Testis (tissue), 2 donors: ENCODE measurements around the gene ULK4.

ENCODE experiments used
- POLR2A ChIP-seq: fragments of 450-650 bp; IDR thresholded peaks from one replicate; pipeline ENCODE4 v1.6.1; 2017; ENCODE audit warnings: antibody characterized with exemption, mild to moderate bottlenecking, moderate library complexity
- TF ChIP-seq, protein P1 (sequence below), 3 experiments: fragments of 450-650 bp in 2 of 3; fragments of 200-600 bp in 1 of 3; sonication (generic) in 1 of 3; IDR thresholded peaks; one replicate each; pipeline ENCODE4 v1.5.1; 2016 to 2019; ENCODE audit warnings: antibody characterized with exemption in 3 of 3, mild to moderate bottlenecking in 2 of 3, moderate library complexity in 1 of 3

DNA sequence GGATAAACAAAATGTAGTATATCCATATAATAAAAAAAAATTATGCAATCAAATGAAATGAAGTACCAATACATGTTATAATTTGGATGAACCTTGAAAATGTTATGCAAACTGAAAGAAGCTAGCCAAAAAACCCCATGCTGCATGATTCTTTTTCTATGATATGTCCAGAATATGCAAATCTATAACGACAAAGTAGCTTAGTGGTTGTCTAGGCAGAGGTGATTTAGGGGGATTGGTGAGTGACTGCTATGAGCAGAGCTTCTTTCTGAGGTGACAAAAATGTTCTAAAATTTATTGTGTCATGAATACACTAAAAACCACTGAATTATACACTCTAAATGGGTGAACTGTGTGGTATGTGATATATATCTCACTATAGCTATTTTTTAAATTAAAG lies 438.0 kb downstream of the ULK4 start:
- TF ChIP-seq, protein P1, sequence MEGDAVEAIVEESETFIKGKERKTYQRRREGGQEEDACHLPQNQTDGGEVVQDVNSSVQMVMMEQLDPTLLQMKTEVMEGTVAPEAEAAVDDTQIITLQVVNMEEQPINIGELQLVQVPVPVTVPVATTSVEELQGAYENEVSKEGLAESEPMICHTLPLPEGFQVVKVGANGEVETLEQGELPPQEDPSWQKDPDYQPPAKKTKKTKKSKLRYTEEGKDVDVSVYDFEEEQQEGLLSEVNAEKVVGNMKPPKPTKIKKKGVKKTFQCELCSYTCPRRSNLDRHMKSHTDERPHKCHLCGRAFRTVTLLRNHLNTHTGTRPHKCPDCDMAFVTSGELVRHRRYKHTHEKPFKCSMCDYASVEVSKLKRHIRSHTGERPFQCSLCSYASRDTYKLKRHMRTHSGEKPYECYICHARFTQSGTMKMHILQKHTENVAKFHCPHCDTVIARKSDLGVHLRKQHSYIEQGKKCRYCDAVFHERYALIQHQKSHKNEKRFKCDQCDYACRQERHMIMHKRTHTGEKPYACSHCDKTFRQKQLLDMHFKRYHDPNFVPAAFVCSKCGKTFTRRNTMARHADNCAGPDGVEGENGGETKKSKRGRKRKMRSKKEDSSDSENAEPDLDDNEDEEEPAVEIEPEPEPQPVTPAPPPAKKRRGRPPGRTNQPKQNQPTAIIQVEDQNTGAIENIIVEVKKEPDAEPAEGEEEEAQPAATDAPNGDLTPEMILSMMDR (IDR thresholded peaks at IDR 0.05): no peak
- TF ChIP-seq POLR2A: no peak
